ENCODE measurements around the gene RAET1L. TPM values are rescaled to one million over a fixed set of nuclear protein-coding genes. Genes with fewer than 3 reads are reported as not detected.
A peak's percentile ranks its signal among the peaks of the same experiment; 100 is the strongest.

Gene RAET1L
- total and polyA plus RNA-seq, 9 of the 15 experiments (the other 6 are each of a cell fraction or from before 2014, with no cell fraction given), result not detected

- TF ChIP-seq, protein P1, sequence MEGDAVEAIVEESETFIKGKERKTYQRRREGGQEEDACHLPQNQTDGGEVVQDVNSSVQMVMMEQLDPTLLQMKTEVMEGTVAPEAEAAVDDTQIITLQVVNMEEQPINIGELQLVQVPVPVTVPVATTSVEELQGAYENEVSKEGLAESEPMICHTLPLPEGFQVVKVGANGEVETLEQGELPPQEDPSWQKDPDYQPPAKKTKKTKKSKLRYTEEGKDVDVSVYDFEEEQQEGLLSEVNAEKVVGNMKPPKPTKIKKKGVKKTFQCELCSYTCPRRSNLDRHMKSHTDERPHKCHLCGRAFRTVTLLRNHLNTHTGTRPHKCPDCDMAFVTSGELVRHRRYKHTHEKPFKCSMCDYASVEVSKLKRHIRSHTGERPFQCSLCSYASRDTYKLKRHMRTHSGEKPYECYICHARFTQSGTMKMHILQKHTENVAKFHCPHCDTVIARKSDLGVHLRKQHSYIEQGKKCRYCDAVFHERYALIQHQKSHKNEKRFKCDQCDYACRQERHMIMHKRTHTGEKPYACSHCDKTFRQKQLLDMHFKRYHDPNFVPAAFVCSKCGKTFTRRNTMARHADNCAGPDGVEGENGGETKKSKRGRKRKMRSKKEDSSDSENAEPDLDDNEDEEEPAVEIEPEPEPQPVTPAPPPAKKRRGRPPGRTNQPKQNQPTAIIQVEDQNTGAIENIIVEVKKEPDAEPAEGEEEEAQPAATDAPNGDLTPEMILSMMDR (IDR thresholded peaks at IDR 0.05 in 2 of 3, conservative IDR thresholded peaks at IDR 0.05 in 1 of 3; ENCODE audit: insufficient read depth in 2 of 3, low read depth in 1 of 3, low read length in 3 of 3), result no peak
- TF ChIP-seq HDGF (IDR thresholded peaks at IDR 0.05) (peak; percentile 88; the same call in 1 of the 2 replicates), HMGXB4 (CRISPR knock-in tag; IDR thresholded peaks at IDR 0.05) (no peak), BCOR (IDR thresholded peaks at IDR 0.05) (peak; percentile 34; the same call in 1 of the 2 replicates), SMC3 (conservative IDR thresholded peaks at IDR 0.05; ENCODE audit: insufficient read depth, low read depth, low read length) (no peak), ZNF589 (CRISPR knock-in tag; IDR thresholded peaks at IDR 0.05; ENCODE audit: low read depth) (no peak), DIDO1 (tag; IDR thresholded peaks at IDR 0.05; ENCODE audit: low read depth) (no peak), ZNF583 (CRISPR knock-in tag; IDR thresholded peaks at IDR 0.05) (no peak), RBM34 (IDR thresholded peaks at IDR 0.05; ENCODE audit: borderline replicate concordance, insufficient read depth, low read length) (no peak), NFRKB (IDR thresholded peaks at IDR 0.05; ENCODE audit: low read depth) (no peak), RFX1 (IDR thresholded peaks at IDR 0.05) (no peak), TCF7L2 (IDR thresholded peaks at IDR 0.05; ENCODE audit: low read depth, low read length) (no peak), CBFB (CRISPR knock-in tag; IDR thresholded peaks at IDR 0.05) (no peak), ARID1B (IDR thresholded peaks at IDR 0.05) (peak; percentile 65), STAT6 (CRISPR knock-in tag; IDR thresholded peaks at IDR 0.05) (no peak), E2F3 (CRISPR knock-in tag; IDR thresholded peaks at IDR 0.05) (no peak), GMEB1 (CRISPR knock-in tag; IDR thresholded peaks at IDR 0.05) (no peak), SMAD2 (IDR thresholded peaks at IDR 0.05; ENCODE audit: low read depth, low read length) (no peak), DPF2 (IDR thresholded peaks at IDR 0.05) (peak; percentile 59)
- TF ChIP-seq, protein P2, sequence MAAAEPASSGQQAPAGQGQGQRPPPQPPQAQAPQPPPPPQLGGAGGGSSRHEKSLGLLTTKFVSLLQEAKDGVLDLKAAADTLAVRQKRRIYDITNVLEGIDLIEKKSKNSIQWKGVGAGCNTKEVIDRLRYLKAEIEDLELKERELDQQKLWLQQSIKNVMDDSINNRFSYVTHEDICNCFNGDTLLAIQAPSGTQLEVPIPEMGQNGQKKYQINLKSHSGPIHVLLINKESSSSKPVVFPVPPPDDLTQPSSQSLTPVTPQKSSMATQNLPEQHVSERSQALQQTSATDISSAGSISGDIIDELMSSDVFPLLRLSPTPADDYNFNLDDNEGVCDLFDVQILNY (CRISPR knock-in tag; IDR thresholded peaks at IDR 0.05), result no peak
- TF ChIP-seq, protein P3, sequence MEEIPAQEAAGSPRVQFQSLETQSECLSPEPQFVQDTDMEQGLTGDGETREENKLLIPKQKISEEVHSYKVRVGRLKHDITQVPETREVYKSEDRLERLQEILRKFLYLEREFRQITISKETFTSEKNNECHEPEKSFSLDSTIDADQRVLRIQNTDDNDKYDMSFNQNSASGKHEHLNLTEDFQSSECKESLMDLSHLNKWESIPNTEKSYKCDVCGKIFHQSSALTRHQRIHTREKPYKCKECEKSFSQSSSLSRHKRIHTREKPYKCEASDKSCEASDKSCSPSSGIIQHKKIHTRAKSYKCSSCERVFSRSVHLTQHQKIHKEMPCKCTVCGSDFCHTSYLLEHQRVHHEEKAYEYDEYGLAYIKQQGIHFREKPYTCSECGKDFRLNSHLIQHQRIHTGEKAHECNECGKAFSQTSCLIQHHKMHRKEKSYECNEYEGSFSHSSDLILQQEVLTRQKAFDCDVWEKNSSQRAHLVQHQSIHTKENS (CRISPR knock-in tag; IDR thresholded peaks at IDR 0.05), result no peak
These were observed 46.9 kb upstream of the RAET1L start (continued) for GRCh38 chr6:150072201-150072600.

All from K562 (cell line).